Omental fat pad (tissue), 4 donors: ENCODE measurements around the gene KIRREL3. TPM values are rescaled to one million over a fixed set of nuclear protein-coding genes. Genes with fewer than 3 reads are reported as not detected.

Experiments
- ATAC-seq: fragments of 150-250 bp; one replicate; pipeline ENCODE4 v1.9.1; 2016; ENCODE audit warnings: mild to moderate bottlenecking, moderate library complexity; ENCODE audit not compliant: low FRiP score
- DNase-seq: peaks from one replicate; pipeline ENCODE4 v3.0.0-alpha.2; 2019; ENCODE audit warnings: low spot score
- CTCF ChIP-seq, 3 donors: fragments of 450-650 bp; IDR thresholded peaks; one replicate each; pipeline ENCODE4 v1.5.1; 2016 to 2017; ENCODE audit warnings: antibody characterized with exemption in 3 of 3, mild to moderate bottlenecking in 3 of 3, moderate library complexity in 2 of 3
- total RNA-seq, 4 donors: library from RNA; depleted of rRNA; stranded (reverse); fragments of >200 nt; gene quantifications; one replicate each; pipeline ENCODE4 v1.1.0, GENCODE V29; 2016

KIRREL3 gene
- total RNA-seq, 4 donors from 2014 or later, result 0.09 to 0.60 TPM; not detected in 2

- no peak for DNase-seq
- ATAC-seq, result no peak
- TF ChIP-seq CTCF (IDR thresholded peaks at IDR 0.05), result no peak
Measured at GRCh38 chr11:126808836-126809235, 191.7 kb downstream of the KIRREL3 start.

- DNase-seq (no peak), ATAC-seq (no peak)
- TF ChIP-seq CTCF (IDR thresholded peaks at IDR 0.05), result no peak
Measured at GRCh38 chr11:126808296-126808695, 192.3 kb downstream of the KIRREL3 start.

- ATAC-seq (no peak), DNase-seq (no peak)
- no peak for TF ChIP-seq CTCF (IDR thresholded peaks at IDR 0.05)
Measured at GRCh38 chr11:126805870-126806269, 194.7 kb downstream of the KIRREL3 start.

GRCh38 chr11:126804363-126804762, 196.2 kb downstream of the KIRREL3 start:
- no peak for ATAC-seq
- no peak for DNase-seq
- no peak for TF ChIP-seq CTCF (IDR thresholded peaks at IDR 0.05)

GRCh38 chr11:126800009-126800408, 200.6 kb downstream of the KIRREL3 start:
- DNase-seq (no peak), ATAC-seq (no peak)
- no peak for TF ChIP-seq CTCF (IDR thresholded peaks at IDR 0.05)

GRCh38 chr11:126797457-126798169, 203.0 kb downstream of the KIRREL3 start:
- DNase-seq (no peak), ATAC-seq (no peak)
- no peak for TF ChIP-seq CTCF (IDR thresholded peaks at IDR 0.05)

- no peak for TF ChIP-seq CTCF (IDR thresholded peaks at IDR 0.05)
- ATAC-seq (no peak), DNase-seq (no peak)
Measured at GRCh38 chr11:126793596-126793995, 207.0 kb downstream of the KIRREL3 start.
